HG02571 (cell line): ENCODE data around the gene VWA8.
A peak's percentile ranks its signal among the peaks of the same experiment; 100 is the strongest.

Experiments
- ATAC-seq: cut with Tn5 transposase; IDR thresholded peaks from one replicate; pipeline ENCODE4 v1.9.1; 2021; ENCODE audit warnings: mild to moderate bottlenecking, moderate library complexity; ENCODE audit not compliant: unreplicated experiment

The VWA8 gene

GRCh38 chr13:41565846-41566245 is 395.1 kb downstream of the VWA8 start:
- no peak for ATAC-seq

- no peak for ATAC-seq
These were observed 395.7 kb downstream of the VWA8 start for GRCh38 chr13:41565216-41565615.

GRCh38 chr13:41563984-41564365 is 396.9 kb downstream of the VWA8 start:
- no peak for ATAC-seq

GRCh38 chr13:41563341-41563983 is 397.4 kb downstream of the VWA8 start:
- ATAC-seq: no peak

- no peak for ATAC-seq
These were observed 398.2 kb downstream of the VWA8 start for GRCh38 chr13:41562541-41563178.

- no peak for ATAC-seq
These were observed 398.8 kb downstream of the VWA8 start for GRCh38 chr13:41562083-41562482.

- no peak for ATAC-seq
These were observed 399.7 kb downstream of the VWA8 start for GRCh38 chr13:41561170-41561569.

- ATAC-seq: no peak
These were observed 401.9 kb downstream of the VWA8 start for GRCh38 chr13:41558781-41559560.

GRCh38 chr13:41557719-41558118 is 403.2 kb downstream of the VWA8 start:
- no peak for ATAC-seq

GRCh38 chr13:41554626-41555386 is 406.1 kb downstream of the VWA8 start:
- ATAC-seq: peak; percentile 96

- no peak for ATAC-seq
These were observed 406.7 kb downstream of the VWA8 start for GRCh38 chr13:41554180-41554579.

- ATAC-seq: no peak
These were observed 408.9 kb downstream of the VWA8 start for GRCh38 chr13:41552031-41552430.

GRCh38 chr13:41550276-41550675 is 410.6 kb downstream of the VWA8 start:
- no peak for ATAC-seq

- ATAC-seq: no peak
These were observed 411.4 kb downstream of the VWA8 start for GRCh38 chr13:41549491-41549890.

- ATAC-seq: no peak
These were observed 412.0 kb downstream of the VWA8 start for GRCh38 chr13:41548910-41549309.

GRCh38 chr13:41548031-41548430 is 412.9 kb downstream of the VWA8 start:
- ATAC-seq: no peak

GRCh38 chr13:41547251-41548000 is 413.5 kb downstream of the VWA8 start:
- no peak for ATAC-seq

GRCh38 chr13:41546372-41547190 is 414.3 kb downstream of the VWA8 start:
- no peak for ATAC-seq

- no peak for ATAC-seq
These were observed 415.5 kb downstream of the VWA8 start for GRCh38 chr13:41545432-41545707.
